Astrocyte of the spinal cord (primary cell): ENCODE results near the gene TNFRSF8.

Experiments
- DNase-seq: peaks from one replicate; pipeline ENCODE4 v3.0.0; 2011; ENCODE audit warnings: low read depth, low spot score
- H3K4me3 ChIP-seq: 2 replicates; pipeline ENCODE4 v1.5.1; 2011; ENCODE audit warnings: low read depth, mild to moderate bottlenecking, low read length, moderate library complexity
- CTCF ChIP-seq: IDR thresholded peaks from 2 replicates; pipeline ENCODE4 v1.5.1; 2012; ENCODE audit warnings: low read depth, mild to moderate bottlenecking, low read length, inconsistent platforms
- in situ Hi-C: cut with HindIII; loops from 2 replicates; pipeline ENCODE4 v1.10.0; 2017; ENCODE audit warnings: low sequenced_read_pairs

Gene TNFRSF8

GRCh38 chr1:12140515-12141162 lies 77.5 kb downstream of the TNFRSF8 start:
- in situ Hi-C loops: no loop called here
- no peak for TF ChIP-seq CTCF
- no peak for DNase-seq
- H3K4me3 ChIP-seq: no peak overlapping the region

- H3K4me3 ChIP-seq: no peak overlapping the region
- in situ Hi-C loops: no loop called here
These were observed 78.2 kb downstream of the TNFRSF8 start for GRCh38 chr1:12141163-12141850.

GRCh38 chr1:12142141-12142823 lies 79.2 kb downstream of the TNFRSF8 start:
- no peak overlapping the region for H3K4me3 ChIP-seq

More at GRCh38 chr1:12141163-12141850, 78.2 kb downstream of the TNFRSF8 start:
- no peak for DNase-seq
- no peak for TF ChIP-seq CTCF

GRCh38 chr1:12142891-12143630 lies 80.0 kb downstream of the TNFRSF8 start:
- DNase-seq: no peak
- in situ Hi-C loops: no loop called here
- no peak for TF ChIP-seq CTCF
- H3K4me3 ChIP-seq: no peak overlapping the region

More at GRCh38 chr1:12142141-12142823, 79.2 kb downstream of the TNFRSF8 start:
- DNase-seq: no peak
- no peak for TF ChIP-seq CTCF
- in situ Hi-C loops: no loop called here

- in situ Hi-C loops: no loop called here
- peak; percentile 87 for DNase-seq
- TF ChIP-seq CTCF: peak; percentile 3
- no peak overlapping the region for H3K4me3 ChIP-seq
These were observed 80.6 kb downstream of the TNFRSF8 start for GRCh38 chr1:12143631-12144155.

GRCh38 chr1:12144236-12144635 lies 81.1 kb downstream of the TNFRSF8 start:
- no peak for TF ChIP-seq CTCF
- in situ Hi-C loops: no loop called here
- H3K4me3 ChIP-seq: no peak overlapping the region
- DNase-seq: no peak
